OCI-LY3 (cell line): ENCODE data around the gene CYP26C1.

ENCODE experiments used
- EZH2phosphoT487 ChIP-seq: fragments of 200-600 bp; shearing (Covaris generic); IDR thresholded peaks from 2 replicates; pipeline ENCODE4 v1.6.1; 2018; ENCODE audit warnings: antibody characterized with exemption, mixed run types, low read depth
- TF ChIP-seq, protein P1 (sequence below): fragments of 200-600, 300-600 bp; sonication (generic); IDR thresholded peaks from 2 replicates; pipeline ENCODE4 v1.5.1; 2014; ENCODE audit warnings: antibody characterized with exemption, low read length, low read depth

DNA sequence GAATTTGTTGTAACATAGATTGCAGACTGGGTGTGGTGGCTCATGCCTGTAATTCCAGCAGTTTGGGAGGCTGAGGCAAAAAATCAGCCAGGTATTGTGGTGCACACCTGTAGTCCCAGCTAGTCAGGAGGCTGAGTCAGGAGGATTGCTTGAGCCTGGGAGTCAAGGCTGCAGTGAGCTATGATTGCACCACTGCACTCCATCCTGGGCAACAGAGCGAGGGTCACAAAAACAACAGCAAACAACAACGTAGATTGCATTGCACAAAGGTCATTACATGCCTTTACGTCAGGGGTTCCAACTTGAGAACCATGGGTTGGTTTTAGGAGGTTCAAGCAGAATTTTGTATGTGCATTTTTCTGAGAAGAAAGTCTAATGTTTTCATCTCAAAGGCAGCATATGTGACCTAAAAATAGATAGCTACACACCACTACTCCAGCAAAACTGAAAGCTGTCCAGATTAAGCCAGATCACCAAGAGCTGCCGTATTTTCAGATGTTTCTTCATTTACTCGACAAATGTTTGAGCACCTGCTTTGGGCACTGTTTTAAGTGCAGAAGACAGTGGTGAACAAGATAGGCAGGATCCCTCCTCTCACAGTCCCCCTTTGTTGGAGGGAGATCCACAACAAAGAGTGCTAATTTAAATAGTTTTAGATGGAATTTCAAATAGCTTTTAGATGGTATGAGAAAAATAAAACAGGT, 28.3 kb upstream of the CYP26C1 start:
- TF ChIP-seq, protein P1, sequence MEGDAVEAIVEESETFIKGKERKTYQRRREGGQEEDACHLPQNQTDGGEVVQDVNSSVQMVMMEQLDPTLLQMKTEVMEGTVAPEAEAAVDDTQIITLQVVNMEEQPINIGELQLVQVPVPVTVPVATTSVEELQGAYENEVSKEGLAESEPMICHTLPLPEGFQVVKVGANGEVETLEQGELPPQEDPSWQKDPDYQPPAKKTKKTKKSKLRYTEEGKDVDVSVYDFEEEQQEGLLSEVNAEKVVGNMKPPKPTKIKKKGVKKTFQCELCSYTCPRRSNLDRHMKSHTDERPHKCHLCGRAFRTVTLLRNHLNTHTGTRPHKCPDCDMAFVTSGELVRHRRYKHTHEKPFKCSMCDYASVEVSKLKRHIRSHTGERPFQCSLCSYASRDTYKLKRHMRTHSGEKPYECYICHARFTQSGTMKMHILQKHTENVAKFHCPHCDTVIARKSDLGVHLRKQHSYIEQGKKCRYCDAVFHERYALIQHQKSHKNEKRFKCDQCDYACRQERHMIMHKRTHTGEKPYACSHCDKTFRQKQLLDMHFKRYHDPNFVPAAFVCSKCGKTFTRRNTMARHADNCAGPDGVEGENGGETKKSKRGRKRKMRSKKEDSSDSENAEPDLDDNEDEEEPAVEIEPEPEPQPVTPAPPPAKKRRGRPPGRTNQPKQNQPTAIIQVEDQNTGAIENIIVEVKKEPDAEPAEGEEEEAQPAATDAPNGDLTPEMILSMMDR: no peak
- TF ChIP-seq EZH2phosphoT487: no peak
